NCI-H748 (cell line): ENCODE measurements around the gene SLC25A1.

Experiments used
- DNase-seq: peaks from one replicate; lab custom pipeline; 2025; ENCODE audit not compliant: unreplicated experiment; lab: John Stamatoyannopoulos, UW

The SLC25A1 gene

GRCh38 chr22:19178657-19179496 is at the start of gene SLC25A1:
TSS of gene SLC25A1 (minus strand) at chr22:19178736. CDS start at chr22:19178673, 63 bp downstream.
- peak; percentile 89 for DNase-seq

- no peak for DNase-seq
Observed at GRCh38 chr22:19228179-19228578, 49.6 kb upstream of the SLC25A1 start.

- no peak for DNase-seq
Observed at GRCh38 chr22:19226428-19226827, 47.9 kb upstream of the SLC25A1 start.

DNA sequence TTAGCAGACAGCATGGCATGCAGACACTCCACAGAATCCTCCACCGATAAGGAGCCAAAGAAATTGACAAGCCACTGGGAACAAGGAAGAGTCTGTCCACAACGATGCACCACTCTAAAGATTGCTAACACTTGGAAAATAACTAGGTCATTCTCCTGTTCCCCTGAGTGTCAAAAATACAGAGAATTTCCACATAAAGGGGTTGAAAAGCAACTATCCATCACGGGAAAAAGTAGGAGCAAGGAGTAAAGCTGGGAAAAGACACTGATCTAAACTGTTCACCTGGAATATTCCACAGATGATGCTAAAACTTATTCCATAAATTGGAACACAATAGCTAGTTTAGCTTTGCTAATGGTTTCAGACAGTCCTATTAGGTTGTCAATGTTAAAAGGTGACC is 47.0 kb upstream of the SLC25A1 start:
- no peak for DNase-seq

GRCh38 chr22:19224985-19225384 is 46.4 kb upstream of the SLC25A1 start:
- no peak for DNase-seq

DNA sequence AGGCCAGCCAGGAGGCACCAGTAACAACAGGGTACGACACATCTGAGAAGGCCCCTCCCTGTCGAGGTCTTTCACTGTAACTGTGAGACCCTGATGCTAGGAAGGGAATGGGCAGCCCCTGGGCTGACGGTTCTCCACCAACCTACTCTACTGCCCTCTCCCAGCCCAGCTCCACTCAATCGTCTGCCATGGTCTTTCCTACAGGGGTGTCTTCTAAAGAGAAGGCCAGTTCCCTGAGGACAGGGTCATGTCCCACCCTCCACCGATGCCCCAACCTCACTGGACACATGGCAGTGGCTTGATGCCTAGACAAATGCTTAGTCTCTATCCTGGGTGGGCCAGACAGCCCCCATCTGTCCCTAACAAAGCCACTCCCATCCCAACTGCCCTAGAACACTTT is 46.0 kb upstream of the SLC25A1 start:
- no peak for DNase-seq

- DNase-seq: no peak
Observed at GRCh38 chr22:19223617-19224016, 45.1 kb upstream of the SLC25A1 start.

DNA sequence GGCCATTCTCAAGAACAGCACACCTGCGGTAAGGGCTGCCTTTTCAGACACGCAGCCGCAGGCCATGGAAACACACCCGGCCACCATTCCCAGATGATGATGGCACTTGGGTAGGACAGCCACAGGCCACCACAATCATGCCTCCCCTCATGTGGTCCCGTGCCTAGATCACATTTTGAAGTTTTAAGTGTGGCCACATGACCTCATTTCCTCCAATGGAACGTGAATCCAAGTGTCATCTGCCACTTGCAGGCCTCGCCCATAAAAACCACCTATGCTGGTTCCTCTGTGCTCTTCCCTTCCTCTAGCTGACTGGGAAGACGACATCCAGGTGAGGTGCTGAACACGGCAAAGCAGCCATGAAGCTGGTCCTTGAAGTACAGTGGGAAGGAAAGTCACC is 44.6 kb upstream of the SLC25A1 start:
- no peak for DNase-seq

- no peak for DNase-seq
Observed at GRCh38 chr22:19222242-19223005, 43.9 kb upstream of the SLC25A1 start.

GRCh38 chr22:19220867-19221266 is 42.3 kb upstream of the SLC25A1 start:
- DNase-seq: no peak

DNA sequence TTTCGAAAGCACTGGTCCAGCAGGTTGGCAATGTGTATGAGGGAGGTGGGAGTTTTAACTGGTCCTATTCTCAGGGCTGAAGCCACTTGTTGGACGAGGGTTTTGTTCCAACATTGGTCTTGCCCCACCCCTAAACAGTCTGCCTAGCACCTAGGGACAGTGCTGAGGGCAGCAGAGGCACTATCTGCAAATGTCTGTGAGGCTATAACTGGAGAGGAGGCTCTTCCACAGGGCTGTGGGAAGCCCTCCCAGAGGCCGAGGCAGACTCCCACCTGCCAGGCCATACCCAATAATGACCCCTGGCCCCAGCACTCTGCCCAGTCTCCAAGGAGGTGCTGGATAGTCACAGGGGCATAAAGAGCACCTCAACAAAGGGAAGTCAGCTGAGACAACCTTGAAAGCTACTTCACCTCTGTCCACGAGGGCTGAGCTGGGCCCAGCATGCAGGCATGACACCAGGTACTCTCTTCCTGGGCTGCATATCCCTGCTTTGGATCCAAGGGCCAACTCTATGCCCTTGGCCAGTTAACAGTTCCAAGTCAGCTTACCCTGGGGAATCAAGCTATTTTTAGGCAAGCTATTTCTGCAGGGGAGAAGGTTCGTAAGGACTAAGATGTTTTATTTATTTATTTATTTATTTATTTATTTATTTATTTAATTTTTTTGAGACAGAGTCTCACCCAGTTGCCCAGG is 40.2 kb upstream of the SLC25A1 start:
- peak; percentile 49 for DNase-seq

- no peak for DNase-seq
Observed at GRCh38 chr22:19216579-19216978, 38.0 kb upstream of the SLC25A1 start.

- DNase-seq: no peak
Observed at GRCh38 chr22:19215360-19215759, 36.8 kb upstream of the SLC25A1 start.

- no peak for DNase-seq
Observed at GRCh38 chr22:19214078-19214473, 35.5 kb upstream of the SLC25A1 start.

GRCh38 chr22:19213442-19214077 is 35.0 kb upstream of the SLC25A1 start:
- no peak for DNase-seq

- no peak for DNase-seq
Observed at GRCh38 chr22:19213001-19213400, 34.5 kb upstream of the SLC25A1 start.

GRCh38 chr22:19212302-19212870 is 33.9 kb upstream of the SLC25A1 start:
- no peak for DNase-seq

DNA sequence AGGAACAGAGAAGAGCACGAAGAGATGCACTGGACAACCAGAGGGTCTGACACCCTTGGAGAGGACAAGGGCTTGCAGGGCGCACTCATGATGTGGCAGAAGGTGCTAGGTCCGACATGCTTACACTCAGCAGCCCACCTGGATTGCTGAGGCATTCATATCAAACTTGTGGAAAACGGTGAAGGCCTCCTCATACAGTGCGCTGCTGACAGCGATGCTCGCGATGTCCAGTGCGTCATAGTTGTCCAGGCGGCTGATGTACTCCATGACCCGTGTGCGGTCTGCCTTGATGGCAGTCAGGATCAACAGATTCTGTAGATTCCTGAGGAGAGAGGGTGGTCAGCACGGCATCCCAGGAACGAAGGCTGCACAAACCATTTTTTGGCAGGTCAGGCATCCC is 31.7 kb upstream of the SLC25A1 start:
- no peak for DNase-seq

GRCh38 chr22:19208287-19208847 is 29.8 kb upstream of the SLC25A1 start:
- DNase-seq: no peak

GRCh38 chr22:19207884-19208283 is 29.3 kb upstream of the SLC25A1 start:
- no peak for DNase-seq

- DNase-seq: no peak
Observed at GRCh38 chr22:19207401-19207808, 28.9 kb upstream of the SLC25A1 start.
